AG08396 (cell line): ENCODE data around the gene TXNRD3.
A peak's percentile ranks its signal among the peaks of the same experiment; 100 is the strongest.
"Not testable (repeated sequence)": the region's sequence is repeated elsewhere in the genome, so short reads cannot be mapped to it uniquely, and the experiment has no call there.

Source experiments
- DNase-seq: peaks from one replicate; pipeline ENCODE4 v3.0.0; 2012; ENCODE audit warnings: low spot score, mixed read lengths

TXNRD3 gene

DNA sequence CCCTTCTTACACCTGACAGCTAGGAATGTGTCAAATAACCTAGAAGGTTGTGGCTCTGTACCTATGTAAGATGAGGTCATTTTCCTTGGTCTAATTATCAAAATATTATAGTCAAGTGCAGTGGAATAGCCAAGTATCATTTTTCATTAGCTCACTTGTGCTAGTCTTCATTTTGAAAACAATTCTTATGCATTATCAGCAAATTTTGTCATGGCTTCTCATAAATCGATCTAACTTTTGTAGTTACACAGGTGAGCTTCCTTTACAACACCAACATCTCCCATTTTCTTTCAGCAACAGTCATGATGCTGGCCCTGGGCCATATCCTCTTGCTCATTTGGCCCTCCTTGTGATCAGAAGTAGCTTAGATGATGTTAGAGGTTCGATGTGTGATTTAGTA, 10.3 kb downstream of the TXNRD3 start:
- no peak for DNase-seq

DNA sequence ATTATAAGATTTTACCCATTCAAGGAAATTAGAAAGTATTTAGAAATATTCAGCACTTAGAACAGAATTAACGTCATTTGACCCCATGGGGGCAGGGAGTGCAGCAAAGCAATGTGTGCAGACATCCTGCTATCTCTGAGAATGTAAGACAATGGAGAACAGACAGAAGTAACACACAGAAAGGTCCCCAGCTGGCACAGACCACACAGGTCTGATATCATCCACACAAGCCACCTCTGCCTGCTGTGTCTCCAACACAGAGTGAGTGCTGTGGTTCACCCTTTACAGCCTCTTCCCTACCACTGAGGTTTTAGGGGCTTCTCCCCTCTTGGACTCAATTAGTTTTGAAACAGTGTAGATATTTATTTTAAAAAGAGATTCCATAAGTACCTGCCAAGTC, 16.1 kb downstream of the TXNRD3 start:
- no peak for DNase-seq

DNA sequence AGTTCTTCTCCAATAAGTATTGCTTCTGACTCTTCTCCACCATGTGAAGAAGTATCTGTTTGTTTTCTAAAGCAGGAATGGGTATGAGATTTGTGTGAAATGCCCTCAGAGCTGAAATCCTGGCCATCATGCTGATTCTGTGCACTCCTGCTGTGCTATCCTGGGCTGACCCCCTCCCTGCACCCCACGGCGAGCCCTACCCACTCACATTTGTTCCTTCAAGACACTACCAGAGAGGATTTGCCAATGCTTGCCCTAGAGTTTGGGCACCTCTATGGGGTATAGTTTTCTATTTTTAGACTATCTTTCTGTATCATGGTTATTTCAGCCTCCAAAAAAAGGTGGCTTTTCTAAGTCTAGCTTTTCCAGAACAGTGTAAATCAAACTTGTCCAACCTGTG, 18.5 kb downstream of the TXNRD3 start:
- DNase-seq = no peak

GRCh38 chr3:126634803-126635202, 20.1 kb downstream of the TXNRD3 start:
- no peak for DNase-seq

DNA sequence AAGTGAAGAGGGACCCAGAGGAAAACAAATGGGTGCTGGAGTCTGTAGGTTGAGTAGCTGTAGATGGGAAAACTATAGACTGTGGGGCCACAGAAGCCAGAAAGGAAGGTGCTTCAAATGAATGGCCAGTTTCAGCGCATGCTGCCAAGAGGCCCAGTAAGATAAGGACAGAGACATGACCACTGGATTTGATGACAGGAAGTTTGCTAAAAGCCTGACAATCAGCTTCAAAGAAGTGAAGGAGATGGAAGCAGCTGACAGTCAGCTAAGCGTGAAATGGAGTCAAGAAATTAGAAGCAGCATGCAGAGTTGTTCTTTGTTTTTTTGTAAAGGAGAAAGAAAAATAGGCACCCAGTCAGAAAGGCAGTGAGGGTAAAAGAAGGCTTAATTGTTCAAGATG, 24.9 kb downstream of the TXNRD3 start:
- DNase-seq = no peak

DNA sequence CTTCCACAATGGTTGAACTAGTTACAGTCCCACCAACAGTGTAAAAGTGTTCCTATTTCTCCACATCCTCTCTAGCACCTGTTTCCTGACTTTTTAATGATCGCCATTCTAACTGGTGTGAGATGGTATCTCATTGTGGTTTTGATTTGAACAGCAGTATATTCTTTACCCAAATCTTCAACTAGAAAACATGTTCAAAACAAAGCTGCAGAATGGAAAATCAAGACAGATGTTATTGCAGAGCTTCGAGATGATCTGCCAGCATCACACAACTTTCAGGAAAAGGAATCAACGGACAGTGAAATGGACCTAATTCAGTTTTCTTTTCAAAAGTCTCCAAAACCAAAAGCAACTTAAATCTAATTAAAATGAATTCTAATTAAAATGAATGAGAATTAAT, 29.2 kb downstream of the TXNRD3 start:
- not testable (repeated sequence) for DNase-seq

- DNase-seq = no peak
Measured at GRCh38 chr3:126622694-126623093, 32.2 kb downstream of the TXNRD3 start.

DNA sequence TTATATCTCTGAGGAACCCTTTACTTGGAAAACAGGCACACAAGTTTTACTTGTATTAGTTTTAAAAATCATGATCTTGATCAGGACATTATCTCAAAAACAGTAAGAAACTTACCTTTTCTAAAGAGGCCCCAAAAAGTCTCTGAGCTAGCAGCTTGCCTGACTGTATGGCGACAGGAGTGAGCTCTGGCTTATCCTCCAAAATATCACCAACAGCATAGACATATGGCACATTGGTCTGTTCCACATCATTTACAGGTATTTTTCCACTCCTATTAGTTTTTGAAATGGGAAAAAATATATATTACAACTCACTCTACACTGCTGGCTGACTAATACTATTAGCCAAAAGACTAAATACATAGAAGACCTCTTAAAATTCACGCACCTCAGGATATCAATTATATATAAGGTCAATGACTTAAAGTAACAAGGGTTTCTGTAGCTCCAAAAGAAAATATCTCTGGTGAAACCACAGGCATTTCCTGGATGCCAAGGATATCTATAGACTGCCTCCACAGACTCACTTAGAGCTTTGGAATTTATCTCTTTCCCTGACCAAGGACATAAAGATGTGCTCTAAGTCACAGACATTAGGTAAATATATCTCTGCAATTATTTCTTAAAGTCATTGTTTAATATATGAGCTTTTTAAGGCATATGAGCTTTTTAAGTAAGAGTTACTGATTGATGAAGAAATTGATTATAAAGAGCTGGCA, 33.1 kb downstream of the TXNRD3 start:
- no peak for DNase-seq

DNA sequence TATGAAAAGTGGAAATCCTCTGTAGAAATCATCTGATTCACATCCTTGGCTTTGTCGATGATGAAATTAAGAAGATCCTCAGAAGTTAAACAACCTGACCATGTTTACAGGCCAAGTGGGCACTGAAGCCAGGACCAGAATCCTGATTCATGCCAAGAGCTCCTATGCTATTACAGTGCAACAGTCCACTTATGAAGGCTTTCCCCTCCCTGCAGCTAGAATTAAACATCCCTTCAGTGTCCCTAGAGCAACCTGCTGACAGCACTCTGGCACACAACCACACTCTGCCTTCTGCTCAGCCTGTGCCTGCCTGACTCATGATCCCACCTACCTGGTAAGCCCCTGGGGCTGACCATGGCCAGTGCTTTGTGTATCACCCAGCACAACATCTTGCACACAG, 33.8 kb downstream of the TXNRD3 start:
- peak; percentile 13 for DNase-seq

DNA sequence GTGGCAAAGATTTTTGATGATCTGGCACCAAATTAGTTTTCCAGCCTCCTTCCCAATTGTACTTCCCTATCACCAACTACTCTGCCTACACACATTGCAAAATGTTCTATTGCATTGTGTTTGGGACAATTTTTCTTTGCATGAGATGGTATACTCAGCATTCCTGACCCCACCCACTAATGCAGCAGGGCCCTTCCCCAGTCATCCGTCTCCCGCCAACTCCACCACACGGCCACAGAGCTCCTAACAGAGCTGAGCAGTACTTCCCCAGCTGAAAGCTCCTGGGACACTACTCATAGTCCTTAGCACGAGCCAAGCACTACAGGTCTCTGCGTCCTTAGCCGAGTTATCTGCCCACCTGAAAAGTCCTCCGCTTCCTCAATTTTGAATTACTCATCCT, 34.2 kb downstream of the TXNRD3 start:
- no peak for DNase-seq

- DNase-seq = no peak
Measured at GRCh38 chr3:126618760-126619159, 36.2 kb downstream of the TXNRD3 start.

DNA sequence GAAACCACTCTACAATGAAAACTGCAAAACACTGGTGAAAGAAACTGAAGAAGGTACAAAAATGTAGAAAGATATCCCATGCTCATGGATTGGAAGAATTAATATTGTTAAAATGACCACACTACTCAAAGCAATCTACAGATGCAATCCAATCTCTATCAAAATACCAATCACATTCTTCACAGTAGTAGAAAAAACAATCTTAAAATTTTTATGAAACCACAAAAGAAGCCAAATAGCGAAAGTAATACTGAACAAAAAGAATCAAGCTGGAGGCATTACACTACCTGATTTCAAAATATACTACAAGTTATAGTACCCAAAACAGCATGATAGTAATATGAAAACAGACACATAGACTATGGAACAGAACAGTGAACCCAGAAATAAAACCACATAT, 36.9 kb downstream of the TXNRD3 start:
- DNase-seq = no peak

GRCh38 chr3:126617571-126617970, 37.4 kb downstream of the TXNRD3 start:
- DNase-seq = no peak

- no peak for DNase-seq
Measured at GRCh38 chr3:126616931-126617330, 38.0 kb downstream of the TXNRD3 start.

DNA sequence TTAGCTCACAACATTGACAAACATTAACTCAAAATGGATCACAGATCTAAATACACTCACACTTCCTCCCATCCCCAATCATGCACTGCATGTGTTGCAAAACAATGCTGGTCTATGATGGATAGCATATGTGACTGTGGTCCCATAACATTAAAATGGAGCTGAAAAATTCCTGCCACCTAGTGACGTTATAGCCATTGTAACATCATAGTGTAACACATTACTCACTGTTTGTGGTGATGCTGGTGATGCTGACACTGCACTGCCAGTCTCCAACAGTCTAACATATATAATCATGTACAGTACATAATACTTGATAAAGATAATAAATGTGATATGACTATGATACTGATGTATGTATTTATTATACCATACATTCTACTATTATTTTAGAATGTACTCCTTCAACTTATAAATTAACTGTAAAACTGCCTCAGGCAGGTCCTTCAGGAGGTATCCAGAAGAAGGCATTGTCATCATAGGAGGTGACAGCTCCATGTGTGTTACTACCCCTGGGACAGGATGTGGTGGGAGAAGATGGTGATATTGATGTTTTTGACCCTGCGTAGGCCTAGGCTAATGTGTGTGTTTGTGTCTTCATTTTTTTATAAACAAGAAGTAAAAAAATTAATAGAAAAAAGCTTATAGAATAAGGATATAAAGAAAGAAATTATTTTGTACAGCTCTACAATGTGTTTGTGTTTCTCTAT, 41.3 kb downstream of the TXNRD3 start:
- DNase-seq = no peak

GRCh38 chr3:126612479-126613205, 42.3 kb downstream of the TXNRD3 start:
- no peak for DNase-seq

DNA sequence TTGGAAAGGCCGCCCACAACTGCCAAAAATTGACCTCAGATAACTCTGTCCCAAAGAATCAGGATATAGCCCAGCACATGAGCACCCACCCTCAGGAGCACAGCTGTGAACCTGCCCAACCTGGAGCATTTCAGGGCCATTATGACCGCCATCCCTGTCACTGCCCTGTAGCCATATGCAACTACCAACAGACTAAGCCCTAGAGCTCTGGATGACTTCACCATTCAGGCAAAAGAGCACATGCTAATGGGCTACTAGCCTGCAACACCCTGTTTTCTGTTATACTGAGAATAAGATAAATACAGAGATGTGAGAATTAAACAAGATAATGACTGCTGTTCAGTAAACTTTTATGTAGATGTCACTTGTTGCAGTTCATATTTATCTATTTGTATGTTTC, 45.0 kb downstream of the TXNRD3 start:
- DNase-seq = no peak

- DNase-seq = peak; percentile 25
Measured at GRCh38 chr3:126607214-126607908, 47.6 kb downstream of the TXNRD3 start.

DNA sequence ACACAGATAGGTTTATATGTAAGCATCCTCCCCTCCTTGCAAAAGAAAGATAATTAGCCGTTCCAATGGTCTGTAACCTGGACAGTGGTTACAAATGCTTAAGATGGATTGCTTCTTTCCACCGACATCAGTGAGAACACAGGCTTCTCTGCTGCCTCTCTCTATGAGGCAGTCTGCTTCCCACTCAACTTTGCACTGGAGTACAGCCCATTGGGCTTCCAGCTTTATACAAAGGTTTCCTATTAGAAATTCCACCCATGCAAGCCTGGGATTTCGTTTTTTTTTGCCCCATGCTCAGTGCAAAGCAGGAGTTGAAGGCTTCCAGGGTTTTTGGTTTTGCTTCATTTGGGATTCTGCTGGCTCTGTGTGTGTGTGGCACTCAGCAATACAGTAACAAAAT, 48.9 kb downstream of the TXNRD3 start:
- DNase-seq = no peak

DNA sequence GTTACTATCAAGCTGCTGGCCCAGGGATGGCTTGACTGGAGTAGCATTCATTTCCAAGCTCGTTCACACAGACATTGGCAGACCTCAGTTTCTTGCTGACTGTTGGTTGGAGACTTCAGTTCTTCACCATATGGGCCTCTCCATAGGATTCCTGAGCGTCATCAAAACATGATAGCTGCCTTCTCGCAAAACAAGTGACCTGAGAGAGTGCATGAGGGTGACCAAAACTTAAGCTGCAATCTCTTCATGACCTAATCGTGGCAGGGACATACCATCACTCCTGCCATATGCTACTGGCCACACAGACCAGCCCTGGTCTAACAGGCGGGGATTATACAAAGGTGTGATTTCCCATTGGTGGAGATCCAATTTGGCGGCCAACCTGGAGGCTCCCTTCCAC, 50.2 kb downstream of the TXNRD3 start:
- DNase-seq = no peak

GRCh38 chr3:126599101-126599500, 55.8 kb downstream of the TXNRD3 start:
- no peak for DNase-seq

- not testable (repeated sequence) for DNase-seq
Measured at GRCh38 chr3:126595479-126595878, 59.4 kb downstream of the TXNRD3 start.

- DNase-seq = not testable (repeated sequence)
Measured at GRCh38 chr3:126591515-126591914, 63.4 kb downstream of the TXNRD3 start.
